HL-60 (cell line): ENCODE results near the gene CCSER1.

Experiments used
- DNase-seq, 2 experiments: peaks; one replicate each; pipeline ENCODE4 v3.0.0-alpha.2; 2010 to 2020; ENCODE audit warnings: low read depth in 1 of 2, low spot score in 1 of 2
- H3K27ac ChIP-seq: fragments of 250-450 bp; sonication (Bioruptor Pico); replicated peaks from 2 replicates; pipeline ENCODE4 v1.5.1; 2020; ENCODE audit warnings: mild to moderate bottlenecking, moderate library complexity
- H3K27me3 ChIP-seq: fragments of 250-450 bp; sonication (Bioruptor Pico); 2 replicates; pipeline ENCODE4 v1.5.1; 2021; ENCODE audit warnings: mild to moderate bottlenecking, moderate library complexity; ENCODE audit not compliant: insufficient read depth, poor library complexity, severe bottlenecking
- H3K4me3 ChIP-seq: replicated peaks from 2 replicates; pipeline ENCODE4 v1.5.1; 2011; ENCODE audit warnings: mild to moderate bottlenecking, control low read depth, low read length; ENCODE audit not compliant: insufficient read depth
- GABPA ChIP-seq: IDR thresholded peaks from 2 replicates; pipeline ENCODE4 v1.6.1; 2012; ENCODE audit warnings: low read depth
- POLR2AphosphoS5 ChIP-seq: IDR thresholded peaks from 2 replicates; pipeline ENCODE4 v1.6.1; 2012; ENCODE audit warnings: low read depth
- SPI1 ChIP-seq: IDR thresholded peaks from 2 replicates; pipeline ENCODE4 v1.6.1; 2012; ENCODE audit warnings: low read depth, mild to moderate bottlenecking, borderline replicate concordance
- TF ChIP-seq, protein P1 (sequence below): IDR thresholded peaks from 2 replicates; pipeline ENCODE4 v1.6.1; 2012; ENCODE audit warnings: low read depth; ENCODE audit not compliant: insufficient replicate concordance
- TF ChIP-seq, protein P2 (sequence below): IDR thresholded peaks from one replicate; pipeline ENCODE4 v1.5.1; 2011; ENCODE audit warnings: low read length, control low read depth, inconsistent platforms; ENCODE audit not compliant: insufficient read depth

CCSER1 gene

DNA sequence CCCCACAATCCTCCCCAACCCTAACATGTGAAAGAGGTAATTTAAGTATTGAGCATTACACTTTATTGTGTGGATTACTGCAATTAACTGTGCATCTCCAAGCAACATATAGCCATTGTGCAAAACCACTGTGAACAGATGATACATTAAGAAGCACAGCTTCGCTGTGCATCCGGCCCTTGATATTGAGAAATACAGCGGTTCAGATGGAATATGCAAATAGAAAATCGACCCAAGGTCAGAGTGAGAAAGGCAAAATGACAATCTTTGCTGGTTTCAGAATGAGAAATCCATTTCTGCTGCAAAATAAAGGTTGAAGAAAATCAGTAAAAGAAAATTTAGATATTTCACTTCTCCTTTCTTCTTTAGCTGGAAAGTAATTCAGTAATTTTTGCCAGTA is 1370.7 kb downstream of the CCSER1 start:
- no peaks in the 10 kb centered on the region for H3K27me3 ChIP-seq
- H3K4me3 ChIP-seq: no peak overlapping the region
- H3K27ac ChIP-seq: no peak overlapping the region
- TF ChIP-seq POLR2AphosphoS5 (no peak), GABPA (no peak), SPI1 (no peak)
- TF ChIP-seq, protein P1, sequence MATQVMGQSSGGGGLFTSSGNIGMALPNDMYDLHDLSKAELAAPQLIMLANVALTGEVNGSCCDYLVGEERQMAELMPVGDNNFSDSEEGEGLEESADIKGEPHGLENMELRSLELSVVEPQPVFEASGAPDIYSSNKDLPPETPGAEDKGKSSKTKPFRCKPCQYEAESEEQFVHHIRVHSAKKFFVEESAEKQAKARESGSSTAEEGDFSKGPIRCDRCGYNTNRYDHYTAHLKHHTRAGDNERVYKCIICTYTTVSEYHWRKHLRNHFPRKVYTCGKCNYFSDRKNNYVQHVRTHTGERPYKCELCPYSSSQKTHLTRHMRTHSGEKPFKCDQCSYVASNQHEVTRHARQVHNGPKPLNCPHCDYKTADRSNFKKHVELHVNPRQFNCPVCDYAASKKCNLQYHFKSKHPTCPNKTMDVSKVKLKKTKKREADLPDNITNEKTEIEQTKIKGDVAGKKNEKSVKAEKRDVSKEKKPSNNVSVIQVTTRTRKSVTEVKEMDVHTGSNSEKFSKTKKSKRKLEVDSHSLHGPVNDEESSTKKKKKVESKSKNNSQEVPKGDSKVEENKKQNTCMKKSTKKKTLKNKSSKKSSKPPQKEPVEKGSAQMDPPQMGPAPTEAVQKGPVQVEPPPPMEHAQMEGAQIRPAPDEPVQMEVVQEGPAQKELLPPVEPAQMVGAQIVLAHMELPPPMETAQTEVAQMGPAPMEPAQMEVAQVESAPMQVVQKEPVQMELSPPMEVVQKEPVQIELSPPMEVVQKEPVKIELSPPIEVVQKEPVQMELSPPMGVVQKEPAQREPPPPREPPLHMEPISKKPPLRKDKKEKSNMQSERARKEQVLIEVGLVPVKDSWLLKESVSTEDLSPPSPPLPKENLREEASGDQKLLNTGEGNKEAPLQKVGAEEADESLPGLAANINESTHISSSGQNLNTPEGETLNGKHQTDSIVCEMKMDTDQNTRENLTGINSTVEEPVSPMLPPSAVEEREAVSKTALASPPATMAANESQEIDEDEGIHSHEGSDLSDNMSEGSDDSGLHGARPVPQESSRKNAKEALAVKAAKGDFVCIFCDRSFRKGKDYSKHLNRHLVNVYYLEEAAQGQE: no peak
- TF ChIP-seq, protein P2, sequence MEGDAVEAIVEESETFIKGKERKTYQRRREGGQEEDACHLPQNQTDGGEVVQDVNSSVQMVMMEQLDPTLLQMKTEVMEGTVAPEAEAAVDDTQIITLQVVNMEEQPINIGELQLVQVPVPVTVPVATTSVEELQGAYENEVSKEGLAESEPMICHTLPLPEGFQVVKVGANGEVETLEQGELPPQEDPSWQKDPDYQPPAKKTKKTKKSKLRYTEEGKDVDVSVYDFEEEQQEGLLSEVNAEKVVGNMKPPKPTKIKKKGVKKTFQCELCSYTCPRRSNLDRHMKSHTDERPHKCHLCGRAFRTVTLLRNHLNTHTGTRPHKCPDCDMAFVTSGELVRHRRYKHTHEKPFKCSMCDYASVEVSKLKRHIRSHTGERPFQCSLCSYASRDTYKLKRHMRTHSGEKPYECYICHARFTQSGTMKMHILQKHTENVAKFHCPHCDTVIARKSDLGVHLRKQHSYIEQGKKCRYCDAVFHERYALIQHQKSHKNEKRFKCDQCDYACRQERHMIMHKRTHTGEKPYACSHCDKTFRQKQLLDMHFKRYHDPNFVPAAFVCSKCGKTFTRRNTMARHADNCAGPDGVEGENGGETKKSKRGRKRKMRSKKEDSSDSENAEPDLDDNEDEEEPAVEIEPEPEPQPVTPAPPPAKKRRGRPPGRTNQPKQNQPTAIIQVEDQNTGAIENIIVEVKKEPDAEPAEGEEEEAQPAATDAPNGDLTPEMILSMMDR: no peak
- DNase-seq: no peak

DNA sequence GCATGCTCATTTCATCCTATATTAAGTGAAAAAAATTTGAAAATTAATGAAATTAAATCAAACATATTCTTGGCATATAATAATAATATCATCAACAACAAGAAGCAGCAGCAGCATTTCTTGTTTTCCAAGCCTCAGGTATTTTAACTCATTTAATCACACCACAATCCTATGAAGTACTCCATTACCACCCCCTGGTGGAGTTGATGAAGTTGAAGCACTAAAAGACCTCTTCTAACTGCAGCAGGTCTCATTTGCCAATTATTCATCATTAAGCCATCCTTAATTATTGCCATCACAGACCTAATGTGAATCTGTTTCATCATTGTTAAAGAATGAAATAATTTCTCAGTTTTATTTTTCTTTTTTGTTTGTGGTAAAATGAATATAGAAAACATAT is 1375.2 kb downstream of the CCSER1 start:
- no peaks in the 10 kb centered on the region for H3K27me3 ChIP-seq
- no peak overlapping the region for H3K4me3 ChIP-seq
- H3K27ac ChIP-seq: no peak overlapping the region
- TF ChIP-seq SPI1: no peak
- TF ChIP-seq, protein P1: no peak
- TF ChIP-seq, protein P2: no peak
- TF ChIP-seq POLR2AphosphoS5: no peak
- TF ChIP-seq GABPA: no peak
- DNase-seq: no peak

DNA sequence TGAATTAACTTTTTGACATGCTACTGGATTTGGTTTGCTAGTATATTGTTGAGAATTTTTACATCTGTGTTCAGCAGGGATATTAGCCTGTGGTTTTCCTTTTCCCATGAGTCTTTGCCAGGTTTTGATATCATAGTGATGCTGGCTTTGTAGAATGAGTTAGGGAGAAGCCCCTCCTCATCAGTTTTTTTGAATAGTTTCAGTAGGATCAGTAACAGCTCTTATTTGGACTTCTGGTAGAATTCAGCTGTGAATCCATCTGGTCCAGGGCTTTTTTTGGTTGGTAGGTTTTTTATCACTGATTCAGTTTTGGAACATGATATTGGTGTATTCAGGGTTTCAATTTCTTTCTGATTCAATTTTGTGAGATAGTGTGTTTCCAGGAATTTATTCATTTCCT is 1386.1 kb downstream of the CCSER1 start:
- H3K4me3 ChIP-seq: no peak overlapping the region
- no peak for DNase-seq
- H3K27me3 ChIP-seq: no peaks in the 10 kb centered on the region
- H3K27ac ChIP-seq: no peak overlapping the region
- TF ChIP-seq SPI1 (no peak), GABPA (no peak), POLR2AphosphoS5 (no peak)
- TF ChIP-seq, protein P1: no peak
- TF ChIP-seq, protein P2: no peak
